PC-9 (cell line): Measurements from ENCODE around the gene UGGT1.

ENCODE experiments used
- CTCF ChIP-seq: fragments of 200-600 bp; sonication (generic); conservative IDR thresholded peaks from 2 replicates; pipeline ENCODE4 v1.6.1; 2017; ENCODE audit warnings: mixed run types, antibody characterized with exemption, mild to moderate bottlenecking, moderate library complexity
- EZH2 ChIP-seq: fragments of 200-600 bp; sonication (generic); IDR thresholded peaks from 2 replicates; pipeline ENCODE4 v1.8.0; 2017; ENCODE audit warnings: antibody characterized with exemption, low read depth

GRCh38 chr2:128202791-128203190 lies 111.8 kb downstream of the UGGT1 start:
- no peak for TF ChIP-seq CTCF
- TF ChIP-seq EZH2: no peak
